Hepatocyte (in vitro differentiated cells): ENCODE data around the gene ATP23. TPM values are rescaled to one million over a fixed set of nuclear protein-coding genes. Genes with fewer than 3 reads are reported as not detected.

Source experiments
- DNase-seq: peaks from one replicate; pipeline ENCODE4 v3.0.0-alpha.2; 2016; ENCODE audit warnings: low spot score
- H2AFZ ChIP-seq: fragments of 200-600 bp; sonication (generic); 2 replicates; pipeline ENCODE4 v1.6.0; 2016; ENCODE audit warnings: antibody characterized with exemption, mild to moderate bottlenecking
- H3K27ac ChIP-seq: fragments of 200-600 bp; sonication (generic); 2 replicates; pipeline ENCODE4 v1.5.1; 2016; ENCODE audit warnings: mild to moderate bottlenecking
- H3K27me3 ChIP-seq: fragments of 200-600 bp; sonication (generic); 2 replicates; pipeline ENCODE4 v1.6.1; 2016
- H3K36me3 ChIP-seq: fragments of 200-600 bp; sonication (generic); replicated peaks from 2 replicates; pipeline ENCODE4 v1.5.1; 2016; ENCODE audit warnings: low read depth; ENCODE audit not compliant: insufficient read depth
- H3K4me1 ChIP-seq: fragments of 200-600 bp; sonication (generic); 2 replicates; pipeline ENCODE4 v1.5.1; 2016; ENCODE audit warnings: mild to moderate bottlenecking, moderate library complexity; ENCODE audit not compliant: insufficient read depth
- H3K4me2 ChIP-seq: fragments of 200-600 bp; sonication (generic); 2 replicates; pipeline ENCODE4 v1.6.0; 2016
- H3K4me3 ChIP-seq: fragments of 200-600 bp; sonication (generic); 2 replicates; pipeline ENCODE4 v1.5.1; 2016; ENCODE audit warnings: mild to moderate bottlenecking
- H3K79me2 ChIP-seq: fragments of 200-600 bp; sonication (generic); 2 replicates; pipeline ENCODE4 v1.6.0; 2017; ENCODE audit warnings: mild to moderate bottlenecking
- H3K9me2 ChIP-seq: fragments of 200-600 bp; sonication (generic); replicated peaks from 2 replicates; pipeline ENCODE4 v1.6.0; 2017; ENCODE audit warnings: mild to moderate bottlenecking; ENCODE audit not compliant: insufficient read depth
- H3K9me3 ChIP-seq: fragments of 200-600 bp; sonication (generic); 2 replicates; pipeline ENCODE4 v1.5.1; 2016; ENCODE audit warnings: low read depth, mild to moderate bottlenecking
- H4K20me1 ChIP-seq: fragments of 200-600 bp; sonication (generic); 2 replicates; pipeline ENCODE4 v1.6.0; 2016; ENCODE audit warnings: mild to moderate bottlenecking; ENCODE audit not compliant: insufficient read depth, poor library complexity, severe bottlenecking
- EZH2 ChIP-seq: fragments of 200-600 bp; sonication (generic); IDR thresholded peaks from 2 replicates; pipeline ENCODE4 v1.6.1; 2016; ENCODE audit warnings: antibody characterized with exemption, mild to moderate bottlenecking, borderline replicate concordance
- EZH2phosphoT487 ChIP-seq: fragments of 200-600 bp; sonication (generic); IDR thresholded peaks from one replicate; pipeline ENCODE4 v1.6.1; 2018; ENCODE audit warnings: antibody characterized with exemption, mild to moderate bottlenecking, low read depth, moderate library complexity; ENCODE audit not compliant: unreplicated experiment, severe bottlenecking
- WGBS: methylation state at CpG from one replicate; pipeline ENCODE4 v1.1.6; 2016; ENCODE audit warnings: low lambda C conversion rate; ENCODE audit errors: missing lambda C conversion rate; 5-methylcytosine and 5-hydroxymethylcytosine counted together
- polyA plus RNA-seq: library from polyadenylated mRNA; unstranded; fragments of >200 nt; fragmentation: Nextera tagmentation; extraction: Ambion mirVana; gene quantifications from 2 replicates; pipeline ENCODE4 v1.2.1, GENCODE V29; 2016
- total RNA-seq: library from RNA; depleted of rRNA; stranded (reverse); fragments of >200 nt; gene quantifications from 2 replicates; pipeline ENCODE4 v1.2.3, GENCODE V29; 2014
- TF ChIP-seq, protein P1 (sequence below): fragments of 200-600 bp; sonication (generic); IDR thresholded peaks from 2 replicates; pipeline ENCODE4 v1.5.1; 2016; ENCODE audit warnings: antibody characterized with exemption, mild to moderate bottlenecking; ENCODE audit not compliant: poor library complexity

Gene ATP23
- total and polyA plus RNA-seq, 2 experiments from 2014 or later: 6.3 to 13.7 TPM

DNA sequence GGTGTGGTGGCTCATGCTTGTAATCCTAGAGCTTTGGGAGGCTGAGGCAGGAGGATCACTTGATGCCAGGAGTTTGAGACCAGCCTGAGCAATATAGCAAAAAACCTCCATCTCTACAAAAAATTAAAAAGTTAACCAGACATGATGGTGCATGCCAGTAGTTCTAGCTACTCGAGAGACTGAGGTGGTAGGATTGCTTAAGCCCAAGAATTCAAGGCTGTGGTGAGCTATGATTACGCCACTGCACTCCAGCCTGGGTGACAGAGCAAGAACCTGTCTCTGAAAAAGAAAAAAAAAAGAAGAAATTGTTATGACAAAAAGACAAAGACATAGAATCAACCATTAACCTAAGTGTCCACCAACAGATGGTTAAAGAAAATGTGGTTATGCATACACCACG lies 2.1 kb upstream of the ATP23 start:
- TF ChIP-seq EZH2: no peak
- no peak for TF ChIP-seq EZH2phosphoT487
- TF ChIP-seq, protein P1, sequence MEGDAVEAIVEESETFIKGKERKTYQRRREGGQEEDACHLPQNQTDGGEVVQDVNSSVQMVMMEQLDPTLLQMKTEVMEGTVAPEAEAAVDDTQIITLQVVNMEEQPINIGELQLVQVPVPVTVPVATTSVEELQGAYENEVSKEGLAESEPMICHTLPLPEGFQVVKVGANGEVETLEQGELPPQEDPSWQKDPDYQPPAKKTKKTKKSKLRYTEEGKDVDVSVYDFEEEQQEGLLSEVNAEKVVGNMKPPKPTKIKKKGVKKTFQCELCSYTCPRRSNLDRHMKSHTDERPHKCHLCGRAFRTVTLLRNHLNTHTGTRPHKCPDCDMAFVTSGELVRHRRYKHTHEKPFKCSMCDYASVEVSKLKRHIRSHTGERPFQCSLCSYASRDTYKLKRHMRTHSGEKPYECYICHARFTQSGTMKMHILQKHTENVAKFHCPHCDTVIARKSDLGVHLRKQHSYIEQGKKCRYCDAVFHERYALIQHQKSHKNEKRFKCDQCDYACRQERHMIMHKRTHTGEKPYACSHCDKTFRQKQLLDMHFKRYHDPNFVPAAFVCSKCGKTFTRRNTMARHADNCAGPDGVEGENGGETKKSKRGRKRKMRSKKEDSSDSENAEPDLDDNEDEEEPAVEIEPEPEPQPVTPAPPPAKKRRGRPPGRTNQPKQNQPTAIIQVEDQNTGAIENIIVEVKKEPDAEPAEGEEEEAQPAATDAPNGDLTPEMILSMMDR: no peak

DNA sequence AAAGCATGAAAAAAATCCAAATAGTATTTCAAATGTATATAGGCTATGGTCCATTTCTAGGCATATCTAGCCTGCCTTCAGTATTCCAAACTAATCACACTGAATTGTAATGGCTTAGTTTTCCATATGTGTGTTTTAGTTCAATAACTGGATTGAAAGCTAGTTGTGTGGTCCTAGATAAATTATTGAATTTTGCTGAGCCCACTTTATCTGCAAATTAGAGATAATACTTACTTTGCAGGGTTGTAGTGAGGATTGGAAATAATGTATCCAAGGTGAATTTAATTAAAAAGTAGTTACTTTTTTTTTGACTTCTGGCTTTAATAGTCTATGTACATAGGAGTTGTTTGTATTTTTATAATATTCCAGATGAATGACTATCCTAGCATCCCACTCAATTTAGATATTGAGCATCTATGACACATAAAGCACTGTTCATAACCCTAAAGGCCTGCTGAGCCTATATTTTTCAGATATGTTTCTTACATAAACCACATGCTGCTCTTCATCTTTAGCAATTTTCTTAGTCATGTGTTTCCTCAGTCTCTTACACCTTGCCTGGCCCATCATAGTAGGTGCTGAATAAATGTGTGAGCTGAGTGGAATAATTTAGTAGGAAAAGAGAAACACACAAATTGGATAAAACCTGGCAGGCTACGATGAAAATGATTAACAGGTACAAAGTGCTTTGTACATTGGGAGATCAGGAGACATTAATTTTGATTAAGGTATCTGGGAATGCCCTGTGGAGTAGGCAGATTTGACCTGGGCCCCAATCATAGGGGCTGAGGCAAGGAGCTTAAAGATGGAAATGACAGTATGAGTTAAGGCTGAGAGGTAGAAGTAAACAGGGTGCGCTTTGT lies 1.1 kb upstream of the ATP23 start:
- TF ChIP-seq EZH2phosphoT487: no peak
- no peak for TF ChIP-seq EZH2
- TF ChIP-seq, protein P1: no peak
- WGBS: 47% methylated on average over 2 of the region's 2 CpGs
- H3K27me3 ChIP-seq: no peaks in the 10 kb centered on the region
- peaks cover 5% of the 10 kb centered on the region for H3K4me1 ChIP-seq
- peak overlapping the region; percentile 73 for H2AFZ ChIP-seq
- H3K9me2 ChIP-seq: no peaks in the 10 kb centered on the region
- peak overlapping the region; percentile 84 for H3K27ac ChIP-seq
- no peaks in the 10 kb centered on the region for H3K36me3 ChIP-seq
- no peak for DNase-seq
- H3K79me2 ChIP-seq: no peaks in the 10 kb centered on the region
- peak overlapping the region; percentile 43 for H3K4me3 ChIP-seq
- H3K4me2 ChIP-seq: peak overlapping the region; percentile 76
- no peaks in the 10 kb centered on the region for H3K9me3 ChIP-seq
- H4K20me1 ChIP-seq: no peaks in the 10 kb centered on the region

More for the DNA sequence above, 2.1 kb upstream of the ATP23 start:
- Histone ChIP-seq H3K4me1 (peaks cover 5% of the 10 kb centered on the region), H3K4me3 (no peak overlapping the region), H3K36me3 (no peaks in the 10 kb centered on the region), H3K9me3 (no peaks in the 10 kb centered on the region), H3K4me2 (no peak overlapping the region), H3K9me2 (no peaks in the 10 kb centered on the region), H3K27ac (no peak overlapping the region), H4K20me1 (no peaks in the 10 kb centered on the region), H2AFZ (no peak overlapping the region), H3K79me2 (no peaks in the 10 kb centered on the region), H3K27me3 (no peaks in the 10 kb centered on the region)
- 94% methylated on average over 3 of the region's 3 CpGs for WGBS
- no peak for DNase-seq

DNA sequence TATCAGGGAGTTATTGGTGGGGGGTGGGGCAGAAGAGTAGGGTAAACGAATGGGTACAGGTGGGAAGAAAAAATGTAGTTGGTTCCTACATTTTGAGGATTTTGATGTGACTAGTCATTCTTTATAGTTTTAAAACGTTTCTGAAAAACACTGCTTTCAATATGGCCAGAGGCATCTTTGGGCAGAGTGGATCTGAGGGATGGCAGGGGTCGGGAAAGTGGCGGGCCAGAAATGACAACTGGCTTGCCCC lies 527 bp upstream of the ATP23 start:
- H4K20me1 ChIP-seq: no peaks in the 10 kb centered on the region
- H3K4me2 ChIP-seq: peak overlapping the region; percentile 76
- no peaks in the 10 kb centered on the region for H3K36me3 ChIP-seq
- H2AFZ ChIP-seq: peak overlapping the region; percentile 73
- peaks cover 5% of the 10 kb centered on the region for H3K4me1 ChIP-seq
- H3K79me2 ChIP-seq: no peaks in the 10 kb centered on the region
- DNase-seq: peak; percentile 6
- no peaks in the 10 kb centered on the region for H3K9me3 ChIP-seq
- peak overlapping the region; percentile 84 for H3K27ac ChIP-seq
- no peaks in the 10 kb centered on the region for H3K9me2 ChIP-seq
- H3K4me3 ChIP-seq: peak overlapping the region; percentile 43
- TF ChIP-seq EZH2 (no peak), EZH2phosphoT487 (no peak)
- TF ChIP-seq, protein P1: no peak
- WGBS: 3% methylated on average over 4 of the region's 4 CpGs
- H3K27me3 ChIP-seq: no peaks in the 10 kb centered on the region
